GM19099 (cell line): ENCODE data around the gene TNS1.

Source experiments
- POLR2A ChIP-seq: IDR thresholded peaks from 3 replicates; pipeline ENCODE4 v1.6.1; 2011; ENCODE audit warnings: low read depth; ENCODE audit not compliant: insufficient read length; ENCODE audit errors: extremely low read depth

TNS1 gene

GRCh38 chr2:217919781-217920351 is 82.9 kb downstream of the TNS1 start:
- TF ChIP-seq POLR2A, result no peak

GRCh38 chr2:217919204-217919603 is 83.6 kb downstream of the TNS1 start:
- TF ChIP-seq POLR2A, result no peak

DNA sequence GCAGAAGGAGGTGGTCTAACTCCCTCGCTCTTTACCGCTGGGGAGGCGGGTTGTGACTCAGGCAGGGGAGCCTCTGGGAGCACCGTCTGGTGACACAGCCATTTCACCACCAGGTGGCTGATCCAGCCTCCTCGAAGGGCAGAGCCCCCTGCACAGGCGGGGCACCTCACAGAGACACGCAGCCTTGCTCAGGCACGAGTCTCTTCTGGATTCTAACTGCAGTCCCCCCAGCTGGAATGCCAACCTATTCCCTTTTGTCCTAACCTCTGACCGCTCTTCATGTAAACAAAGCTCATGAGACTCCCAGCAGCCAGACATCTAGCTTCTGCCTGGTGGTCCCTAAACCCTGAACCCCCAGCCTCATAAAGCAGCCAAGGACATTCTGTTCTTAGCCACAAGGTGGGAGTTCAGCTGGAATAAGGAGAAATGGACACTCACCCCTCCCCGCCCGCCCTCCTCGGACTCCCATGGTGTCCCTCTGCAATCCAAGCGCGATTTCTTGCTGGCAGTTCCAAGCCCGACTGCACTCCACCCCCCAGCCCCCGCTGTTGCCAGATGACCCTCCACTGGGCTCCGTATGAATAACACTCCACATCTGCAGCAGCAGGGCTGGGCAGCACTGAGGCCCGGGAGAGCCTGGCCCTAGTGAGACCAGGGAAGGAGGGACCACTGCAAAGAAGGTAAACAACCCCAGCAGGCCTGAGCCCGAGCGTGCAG is 84.3 kb downstream of the TNS1 start:
- TF ChIP-seq POLR2A, result no peak

DNA sequence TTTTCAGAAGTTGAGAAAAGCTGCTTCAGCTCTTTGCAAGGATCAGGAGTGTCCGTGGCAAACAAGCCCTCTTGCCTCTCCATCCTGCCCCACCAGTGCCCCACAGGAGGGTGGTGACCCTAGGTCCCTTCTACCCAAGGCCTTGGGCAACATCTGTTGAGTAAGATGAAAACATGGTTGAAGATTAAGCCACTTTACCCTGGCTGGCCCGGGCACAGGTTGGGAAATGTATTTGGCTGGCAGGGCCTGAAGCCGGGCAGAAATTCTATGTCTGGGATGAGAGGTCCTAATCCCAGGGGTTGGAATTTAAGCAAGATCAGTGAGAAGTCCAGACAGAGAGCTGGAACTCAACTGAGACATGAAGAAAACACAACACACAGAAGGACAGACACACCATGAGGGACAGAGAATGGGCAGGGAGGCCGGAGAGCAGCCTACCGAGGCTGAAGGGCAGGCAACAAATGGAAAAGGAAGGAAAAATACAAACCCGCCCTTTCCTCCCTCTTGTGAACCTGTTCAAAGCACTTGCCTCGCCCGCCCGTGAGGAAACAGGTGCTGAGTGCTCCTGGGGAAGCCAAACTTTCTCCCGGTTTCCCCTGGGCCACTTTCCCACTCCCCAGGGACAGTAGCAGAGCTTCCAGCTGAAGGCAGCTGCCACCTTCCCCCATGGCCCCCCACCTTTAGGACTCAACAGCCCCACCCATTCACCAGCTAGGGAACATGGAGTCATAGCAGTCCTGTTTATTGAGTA is 86.1 kb downstream of the TNS1 start:
- TF ChIP-seq POLR2A, result no peak

DNA sequence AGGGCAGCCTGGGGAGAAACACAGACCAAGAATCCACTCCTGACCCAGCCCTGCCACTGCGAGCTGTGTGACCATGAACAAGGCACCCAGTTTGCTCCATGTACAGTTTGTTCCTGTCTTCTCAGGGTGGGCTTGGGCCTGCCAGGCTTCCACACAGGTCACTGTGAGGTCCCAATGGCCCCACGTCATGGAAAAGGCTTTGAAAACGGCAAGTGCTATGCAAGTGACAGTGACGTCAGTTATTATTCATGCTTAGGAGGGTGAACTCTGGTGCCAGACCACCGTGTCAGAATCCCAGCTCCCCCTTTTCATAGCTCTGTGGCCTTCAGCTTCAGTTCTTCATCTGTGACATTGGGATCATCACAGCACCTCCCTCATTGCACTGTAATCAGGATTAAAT is 87.1 kb downstream of the TNS1 start:
- TF ChIP-seq POLR2A, result no peak

- TF ChIP-seq POLR2A, result no peak
Observed at GRCh38 chr2:217914878-217915277, 87.9 kb downstream of the TNS1 start.

DNA sequence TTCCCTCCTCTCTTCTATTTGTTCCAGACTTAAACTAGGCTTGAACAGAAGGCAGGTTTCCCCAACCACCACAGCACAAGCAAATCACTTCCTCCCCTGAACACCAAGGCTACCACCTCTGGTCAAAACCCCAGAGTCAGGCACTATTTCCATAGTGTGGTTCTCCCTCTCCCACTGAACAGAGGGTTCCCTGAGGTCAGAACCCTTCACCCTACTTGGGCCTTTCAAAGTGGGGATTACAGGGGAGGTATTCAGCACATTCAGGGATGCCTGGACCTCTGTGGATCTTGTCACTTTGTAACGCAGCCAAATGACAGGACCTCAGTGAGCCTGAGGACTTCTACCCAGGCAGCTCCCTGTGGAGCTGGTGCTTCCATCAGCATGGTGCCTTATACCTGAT is 88.7 kb downstream of the TNS1 start:
- TF ChIP-seq POLR2A, result no peak

GRCh38 chr2:217913436-217913835 is 89.4 kb downstream of the TNS1 start:
- no peak for TF ChIP-seq POLR2A

GRCh38 chr2:217912098-217913024 is 90.4 kb downstream of the TNS1 start:
- TF ChIP-seq POLR2A, result no peak

DNA sequence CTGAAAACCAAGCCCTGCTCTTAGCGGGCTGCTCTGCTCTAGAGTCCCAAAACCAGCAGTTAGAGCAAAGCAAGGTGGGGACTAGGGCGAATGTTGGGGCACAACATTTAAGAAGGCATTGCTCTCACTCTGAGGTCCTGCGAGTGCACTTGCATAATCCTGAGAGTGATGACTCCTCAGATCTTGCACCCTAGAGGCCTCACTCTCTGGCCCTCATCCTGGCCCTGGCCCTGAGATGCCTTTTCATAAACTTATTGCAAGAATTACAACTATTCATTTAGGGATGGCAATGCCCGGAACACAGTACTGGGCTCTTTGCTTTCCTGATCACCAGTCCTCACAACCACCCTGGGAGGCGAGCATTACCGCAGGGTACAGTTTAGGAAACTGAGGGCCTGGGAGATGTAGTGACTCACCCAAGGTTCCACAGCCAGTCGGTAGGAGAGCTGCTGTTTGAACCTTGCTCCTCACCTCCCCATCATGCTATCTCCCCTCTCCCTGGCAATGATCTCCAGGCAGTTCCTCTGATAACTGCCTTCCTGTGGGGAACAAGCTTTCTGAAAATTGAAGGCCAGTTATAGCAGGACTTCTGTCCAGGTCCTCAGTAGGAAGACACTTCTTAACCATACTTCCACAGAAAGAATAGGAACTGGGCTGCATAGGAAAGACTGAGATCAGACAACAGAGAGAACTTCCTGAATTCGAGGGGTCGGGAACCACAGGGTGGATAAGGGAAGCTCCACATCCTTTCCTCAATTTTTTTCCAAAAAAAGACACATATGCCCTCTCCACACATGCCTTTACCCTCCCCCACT is 91.3 kb downstream of the TNS1 start:
- TF ChIP-seq POLR2A, result no peak

DNA sequence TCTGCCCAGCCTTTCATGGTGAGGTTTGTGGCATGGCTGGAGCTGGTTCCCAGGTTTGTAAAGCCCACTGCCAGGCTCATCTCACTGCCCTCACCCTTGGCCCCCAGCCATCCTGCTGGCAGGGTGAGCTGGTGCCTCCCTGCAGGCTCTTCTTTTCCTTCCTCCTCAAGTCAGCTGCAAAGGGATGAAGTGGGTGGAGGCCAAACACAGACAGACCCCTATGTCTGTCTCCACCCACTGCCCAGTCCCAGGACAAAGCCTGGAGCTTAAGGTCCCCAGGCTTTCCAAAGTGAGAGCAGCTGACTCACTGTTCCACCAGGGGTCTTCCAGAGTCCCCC is 92.0 kb downstream of the TNS1 start:
- TF ChIP-seq POLR2A, result no peak

DNA sequence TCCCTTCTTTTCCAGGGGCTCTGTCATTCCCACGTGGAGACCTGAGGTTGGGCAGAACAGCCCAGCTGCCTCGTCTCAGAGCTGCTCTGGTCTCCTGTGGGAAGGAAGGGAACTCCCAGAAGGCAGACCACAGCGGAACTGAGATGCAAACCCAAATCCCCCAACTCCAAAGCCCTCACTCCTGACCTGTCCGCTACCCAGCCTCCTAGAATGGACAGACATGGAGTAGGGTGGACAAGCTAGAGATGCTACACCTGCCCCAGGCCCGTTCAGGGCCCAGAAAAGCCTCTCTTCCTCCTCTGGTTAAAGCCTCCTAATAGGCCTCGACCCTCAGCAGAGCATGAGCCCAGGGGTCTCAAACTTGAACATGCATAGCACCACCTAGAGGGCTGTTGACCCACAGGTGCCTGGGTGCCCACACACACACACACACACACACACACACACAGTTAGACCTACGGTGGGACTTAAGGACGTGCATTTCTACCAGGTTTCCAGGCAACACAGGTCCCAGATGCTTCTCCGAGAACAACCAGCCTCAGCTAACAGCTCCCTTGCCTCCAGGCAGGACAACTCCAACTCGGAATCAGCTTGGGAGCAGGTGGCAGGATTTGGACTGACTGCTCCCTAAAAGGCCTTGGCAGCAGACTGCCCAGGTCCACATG is 93.5 kb downstream of the TNS1 start:
- no peak for TF ChIP-seq POLR2A

DNA sequence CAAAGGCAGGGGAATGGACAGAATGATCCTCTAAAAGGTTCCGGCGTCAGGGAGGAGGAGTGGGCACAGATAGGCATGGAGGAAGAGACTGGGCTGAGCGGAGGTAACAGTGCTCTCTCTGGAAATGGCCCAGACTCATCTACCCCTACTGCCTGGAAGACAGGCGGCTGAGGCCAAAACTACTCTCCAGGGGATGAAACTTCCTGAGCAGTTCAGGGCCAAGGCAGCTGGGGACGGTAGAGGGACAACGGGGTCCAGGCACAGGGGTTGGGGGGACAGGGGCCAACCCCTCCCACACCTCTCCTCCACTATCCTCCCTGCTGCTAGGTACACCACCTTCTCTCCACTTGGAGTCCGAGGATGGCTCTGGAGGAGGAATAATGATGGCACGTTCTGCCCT is 94.3 kb downstream of the TNS1 start:
- no peak for TF ChIP-seq POLR2A

DNA sequence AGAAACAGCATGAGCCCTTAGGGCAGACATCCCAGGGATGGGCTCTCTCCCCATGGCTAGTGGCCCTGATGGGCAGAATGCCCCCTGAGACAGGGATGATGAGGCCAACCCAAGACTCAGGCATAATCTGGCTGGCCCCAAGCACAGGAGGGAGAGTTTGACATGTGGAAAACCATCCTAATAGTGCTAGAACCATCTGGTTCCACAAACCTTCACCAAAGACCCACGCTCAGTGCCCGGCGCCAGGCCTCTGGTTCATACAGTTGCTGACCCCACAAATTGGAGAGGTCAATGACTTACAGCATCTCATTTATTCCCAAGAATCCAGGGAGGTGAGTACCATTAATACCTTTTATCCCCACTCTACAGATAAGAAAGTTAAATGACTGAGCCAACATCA is 95.5 kb downstream of the TNS1 start:
- no peak for TF ChIP-seq POLR2A

DNA sequence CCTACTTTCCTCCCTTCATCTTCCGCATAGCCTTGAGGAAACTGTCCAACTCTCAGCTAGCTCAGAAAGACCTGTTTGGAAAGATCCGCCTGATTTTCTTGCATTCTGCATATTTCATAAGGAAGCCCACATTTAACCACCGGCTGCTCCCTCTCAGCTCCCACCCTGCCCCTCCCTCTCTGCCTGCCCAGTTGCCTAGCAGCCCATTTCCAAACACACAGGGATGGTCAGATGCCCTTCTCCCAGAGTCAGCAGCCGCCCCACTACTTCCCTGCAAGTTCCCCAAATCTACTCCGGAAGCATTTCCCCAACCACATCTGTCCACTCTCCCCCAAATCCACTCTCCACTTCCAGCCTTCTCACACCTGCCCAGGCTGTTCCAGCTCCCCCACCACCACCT is 96.0 kb downstream of the TNS1 start:
- TF ChIP-seq POLR2A, result no peak

DNA sequence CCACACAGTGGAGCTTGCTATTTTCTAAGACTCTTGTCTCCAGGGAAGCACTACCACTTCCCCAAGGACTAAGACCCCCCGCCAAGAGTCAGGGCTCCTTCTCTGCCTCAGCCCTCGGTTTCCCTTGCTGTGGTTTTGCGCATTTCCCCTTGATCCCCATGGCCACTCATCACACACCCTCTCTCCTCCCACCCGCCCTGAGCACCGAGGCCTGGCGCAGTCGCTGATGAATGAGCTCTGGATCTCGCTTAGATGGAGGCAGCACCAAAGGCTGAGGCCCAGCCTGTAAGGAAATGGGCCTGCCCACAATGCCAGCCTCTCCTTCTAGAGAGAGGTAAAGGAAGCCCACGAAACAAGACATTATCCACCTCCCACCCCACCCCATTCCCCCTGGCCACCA is 96.9 kb downstream of the TNS1 start:
- TF ChIP-seq POLR2A, result no peak
